Brain microvascular endothelial cell (primary cell): Measurements from ENCODE around the gene ITPR2.

Experiments used
- DNase-seq: peaks from one replicate; pipeline ENCODE4 v3.0.0-alpha.2; 2020
- H3K27ac ChIP-seq: fragments of 250-450 bp; sonication (Bioruptor Pico); 2 replicates; pipeline ENCODE4 v1.5.1; 2020; ENCODE audit warnings: mild to moderate bottlenecking, moderate library complexity
- H3K27me3 ChIP-seq: fragments of 250-450 bp; sonication (Bioruptor Pico); replicated peaks from 2 replicates; pipeline ENCODE4 v1.5.1; 2020; ENCODE audit warnings: mild to moderate bottlenecking
- H3K36me3 ChIP-seq: fragments of 250-450 bp; sonication (Bioruptor Pico); replicated peaks from 2 replicates; pipeline ENCODE4 v1.5.1; 2020; ENCODE audit warnings: mild to moderate bottlenecking
- H3K4me3 ChIP-seq: 2 replicates; pipeline ENCODE4 v1.5.1; 2011; ENCODE audit warnings: low read depth, mild to moderate bottlenecking, control low read depth, low read length, moderate library complexity
- CTCF ChIP-seq: IDR thresholded peaks from 2 replicates; pipeline ENCODE4 v1.5.1; 2011; ENCODE audit warnings: low read depth, mild to moderate bottlenecking, moderate library complexity, low read length, control low read depth, inconsistent platforms; ENCODE audit errors: missing control alignments
- in situ Hi-C: cut with HindIII; loops from 2 replicates; pipeline ENCODE4 v1.10.0; 2017; ENCODE audit warnings: low sequenced_read_pairs, low pct_ligation_motif_present

The ITPR2 gene

GRCh38 chr12:26854031-26854390, 21.0 kb upstream of the ITPR2 start:
- Histone ChIP-seq H3K27ac (no peak overlapping the region), H3K36me3 (no peaks in the 10 kb centered on the region), H3K4me3 (no peak overlapping the region), H3K27me3 (no peaks in the 10 kb centered on the region)
- no peak for DNase-seq
- in situ Hi-C loops: no loop called here
- no peak for TF ChIP-seq CTCF

GRCh38 chr12:26853303-26854030, 20.5 kb upstream of the ITPR2 start:
- in situ Hi-C loops: no loop called here
- Histone ChIP-seq H3K36me3 (no peaks in the 10 kb centered on the region), H3K4me3 (no peak overlapping the region), H3K27me3 (no peaks in the 10 kb centered on the region), H3K27ac (no peak overlapping the region)
- DNase-seq: peak; percentile 52
- TF ChIP-seq CTCF: peak; percentile 97

DNA sequence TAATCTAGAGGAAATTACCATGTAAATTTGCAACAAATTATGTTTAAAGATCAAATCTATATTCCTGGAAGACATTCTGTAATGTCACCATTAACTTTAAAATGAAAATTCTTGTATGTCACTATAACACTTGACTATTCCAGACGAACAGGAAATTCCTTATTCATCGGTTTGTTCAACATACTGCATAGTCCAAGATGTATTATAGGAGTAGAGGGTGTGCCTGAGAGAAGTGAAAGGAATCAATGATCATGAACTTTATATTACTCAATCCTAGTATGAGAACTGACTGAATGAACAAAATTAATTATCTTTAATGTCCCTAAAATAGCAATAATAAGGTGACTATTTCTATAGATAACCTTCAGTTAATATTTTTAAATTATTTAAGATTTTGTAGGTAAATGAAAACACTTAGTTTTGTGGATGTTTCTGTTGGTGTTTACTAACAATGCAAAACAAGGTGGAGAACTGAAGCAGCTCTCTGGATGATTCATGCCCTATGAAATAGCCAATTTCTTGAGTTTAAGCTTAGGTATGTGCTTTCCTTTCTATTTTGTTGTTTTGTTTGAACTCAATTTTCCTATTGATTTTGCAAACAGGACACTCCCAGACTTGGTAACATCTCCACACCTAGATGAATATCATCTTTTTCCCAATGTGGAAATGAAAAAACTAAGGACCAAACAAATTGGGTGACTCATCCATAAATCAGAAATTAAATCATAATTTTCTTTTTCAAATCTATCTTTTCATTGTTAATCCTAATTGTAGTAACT, 18.2 kb upstream of the ITPR2 start:
- DNase-seq: no peak
- TF ChIP-seq CTCF: no peak
- no peaks in the 10 kb centered on the region for H3K36me3 ChIP-seq
- in situ Hi-C loops: no loop called here
- H3K4me3 ChIP-seq: no peak overlapping the region
- H3K27me3 ChIP-seq: no peaks in the 10 kb centered on the region
- H3K27ac ChIP-seq: no peak overlapping the region

- DNase-seq: no peak
- Histone ChIP-seq H3K27me3 (no peaks in the 10 kb centered on the region), H3K36me3 (no peaks in the 10 kb centered on the region), H3K4me3 (no peak overlapping the region), H3K27ac (no peak overlapping the region)
- in situ Hi-C loops: no loop called here
- no peak for TF ChIP-seq CTCF
These were observed 15.3 kb upstream of the ITPR2 start for GRCh38 chr12:26848156-26848825.

DNA sequence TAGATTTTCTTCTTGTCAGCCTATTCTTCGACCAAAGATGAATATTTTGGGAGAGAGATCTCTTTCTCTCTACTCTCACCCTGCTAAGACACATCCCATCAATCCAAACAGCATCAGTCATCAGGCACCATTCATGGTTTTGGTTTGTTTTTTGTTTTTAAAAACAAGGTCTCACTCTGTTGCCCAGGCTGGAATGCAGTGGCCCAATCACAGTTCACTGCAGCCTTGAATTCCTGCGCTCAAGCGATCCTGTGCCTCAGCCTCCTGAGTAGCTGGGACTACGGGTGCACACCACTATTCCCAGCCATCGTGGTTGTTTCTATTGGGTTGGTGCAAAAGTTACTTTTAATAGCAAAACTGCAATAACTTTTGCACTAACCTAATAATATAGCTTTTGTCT, 14.4 kb upstream of the ITPR2 start:
- TF ChIP-seq CTCF: no peak
- H3K27ac ChIP-seq: no peak overlapping the region
- no peaks in the 10 kb centered on the region for H3K36me3 ChIP-seq
- in situ Hi-C loops: no loop called here
- DNase-seq: no peak
- H3K27me3 ChIP-seq: no peaks in the 10 kb centered on the region
- no peak overlapping the region for H3K4me3 ChIP-seq
